Hypothalamus (tissue), 51 donors: Measurements from ENCODE around the gene ACSF2.
"Not testable (repeated sequence)": the region's sequence is repeated elsewhere in the genome, so short reads cannot be mapped to it uniquely, and the experiment has no call there.

Experiments
- DNase-seq, 51 donors: peaks; one replicate each; lab custom pipeline; 2025; lab: John Stamatoyannopoulos, UW

ACSF2 gene

DNA sequence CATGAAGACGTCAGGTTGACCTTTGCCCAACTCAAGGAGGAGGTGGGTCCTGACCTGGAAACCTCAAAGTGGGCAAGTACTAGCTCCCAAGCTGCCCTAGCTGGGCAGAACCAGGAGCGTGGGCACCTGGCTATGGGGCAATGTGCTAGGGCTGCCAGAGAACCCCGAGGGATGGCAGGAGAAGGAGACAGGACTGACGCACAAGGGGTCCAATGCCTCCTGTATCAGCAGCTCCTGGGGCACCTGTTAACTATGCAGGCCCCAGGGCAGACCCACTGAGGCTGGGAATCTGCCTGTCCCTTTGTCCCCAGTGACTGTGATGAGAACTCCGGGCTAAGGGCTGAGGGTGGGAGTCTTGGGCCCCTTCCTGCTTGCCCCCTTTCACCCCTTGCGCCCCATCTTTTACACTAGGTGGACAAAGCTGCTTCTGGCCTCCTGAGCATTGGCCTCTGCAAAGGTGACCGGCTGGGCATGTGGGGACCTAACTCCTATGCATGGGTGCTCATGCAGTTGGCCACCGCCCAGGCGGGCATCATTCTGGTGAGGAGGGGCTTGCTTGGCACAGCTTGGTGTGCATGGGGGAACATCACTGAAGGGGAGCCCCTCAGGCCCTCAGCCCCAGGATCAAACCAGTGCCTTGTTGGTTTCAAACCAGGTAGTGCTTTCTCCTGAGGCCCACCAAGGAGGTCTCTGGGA lies 35.0 kb downstream of the ACSF2 start:
- no peak for DNase-seq

DNA sequence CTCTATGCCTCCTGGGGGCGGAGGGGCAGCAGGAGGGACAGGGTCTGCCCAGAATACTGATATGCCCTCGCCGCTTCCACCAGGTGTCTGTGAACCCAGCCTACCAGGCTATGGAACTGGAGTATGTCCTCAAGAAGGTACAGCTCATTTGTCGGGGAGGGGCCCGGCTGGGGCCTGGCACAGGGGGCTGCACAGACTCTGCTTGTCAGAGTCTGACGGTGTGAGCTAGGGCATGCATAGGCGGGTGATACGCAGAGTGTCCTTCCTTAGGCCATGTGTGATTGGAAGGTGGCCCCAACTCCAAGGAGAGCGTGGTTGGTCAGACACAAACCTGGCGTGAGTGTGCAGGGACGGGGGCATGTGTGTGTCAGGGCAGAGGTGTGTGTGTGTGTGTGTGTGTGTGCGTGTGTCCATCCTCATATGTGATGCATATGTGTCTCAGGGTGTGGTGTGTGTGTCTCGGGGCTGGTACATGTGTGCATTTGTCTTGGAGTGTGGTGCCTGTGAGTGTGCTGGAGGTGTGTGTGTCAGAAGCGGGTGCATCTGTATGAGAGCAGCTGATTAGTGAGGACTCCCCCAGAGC lies 35.6 kb downstream of the ACSF2 start:
- no peak for DNase-seq

DNA sequence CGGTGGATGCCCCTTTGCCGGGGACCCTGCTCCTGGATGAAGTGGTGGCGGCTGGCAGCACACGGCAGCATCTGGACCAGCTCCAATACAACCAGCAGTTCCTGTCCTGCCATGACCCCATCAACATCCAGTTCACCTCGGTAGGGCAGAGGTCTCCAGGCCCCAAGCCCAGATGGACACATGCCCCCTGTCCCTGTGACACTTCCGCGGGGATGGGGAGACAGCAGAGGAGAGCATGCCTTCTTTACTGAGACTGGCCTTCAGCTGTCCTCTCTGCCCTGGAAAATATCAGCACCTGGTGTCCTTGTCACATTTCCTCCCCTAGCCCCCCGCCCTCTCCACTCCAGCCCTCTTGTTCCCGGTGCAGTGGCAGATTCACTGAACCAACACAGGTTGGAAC lies 36.4 kb downstream of the ACSF2 start:
- DNase-seq, result no peak

DNA sequence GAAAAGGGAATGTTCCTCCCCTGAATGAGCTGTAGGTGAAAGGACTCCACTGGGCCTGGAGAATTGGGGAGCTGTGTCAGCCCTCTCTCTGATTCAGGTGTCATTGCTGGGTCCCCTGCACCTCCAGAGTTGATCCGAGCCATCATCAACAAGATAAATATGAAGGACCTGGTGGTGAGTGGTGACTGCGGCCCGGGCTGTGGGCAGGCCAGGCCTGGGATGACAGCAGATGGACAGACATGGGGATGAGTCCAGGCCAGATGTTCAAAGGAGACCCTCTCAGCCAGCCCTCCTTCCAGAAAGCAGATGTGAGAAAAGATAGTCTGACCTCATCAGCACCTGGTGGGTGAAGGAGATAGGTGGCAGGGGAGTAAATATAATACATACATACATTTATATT lies 38.1 kb downstream of the ACSF2 start:
- DNase-seq, result no peak

DNA sequence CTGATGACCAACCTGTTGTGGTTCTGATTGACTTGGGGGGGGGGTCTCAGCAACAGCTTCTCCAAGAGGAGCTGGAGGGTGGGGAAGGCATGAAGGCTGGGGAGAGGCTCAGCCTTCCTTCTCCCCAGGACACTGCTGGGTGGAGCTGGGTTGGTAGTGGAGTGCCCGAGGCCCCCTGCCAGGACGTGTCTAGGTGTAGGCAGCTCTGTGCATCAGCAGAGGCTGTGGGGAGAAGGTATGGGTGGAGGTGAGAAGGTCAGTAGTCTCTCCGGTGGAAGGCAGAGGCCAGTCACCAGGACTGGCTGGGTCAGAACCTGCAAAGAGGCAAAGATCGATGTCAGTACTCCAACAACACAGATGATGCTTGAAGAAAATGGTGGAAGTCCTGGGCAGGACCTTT lies 38.7 kb downstream of the ACSF2 start:
- DNase-seq, result no peak

DNA sequence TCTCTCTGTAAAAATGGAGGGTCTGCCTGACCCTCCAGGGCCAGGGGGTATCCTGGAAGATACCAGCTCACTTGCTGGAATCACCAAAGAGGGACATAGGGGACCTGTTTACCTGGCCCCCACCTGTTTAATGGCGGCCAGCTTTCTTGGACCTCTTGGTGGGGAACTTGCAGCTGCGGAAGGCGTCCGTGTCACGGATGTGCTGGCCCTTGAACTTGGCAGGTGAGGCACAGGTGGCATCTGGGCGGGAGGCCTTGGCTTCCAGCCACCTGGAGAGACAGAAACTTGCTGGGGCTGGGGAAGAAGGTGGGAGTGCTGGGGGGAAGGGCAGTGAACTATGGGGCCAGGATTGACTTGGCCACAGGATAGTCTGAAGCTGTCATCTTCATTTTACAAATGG lies 39.2 kb downstream of the ACSF2 start:
- DNase-seq, result no peak

DNA sequence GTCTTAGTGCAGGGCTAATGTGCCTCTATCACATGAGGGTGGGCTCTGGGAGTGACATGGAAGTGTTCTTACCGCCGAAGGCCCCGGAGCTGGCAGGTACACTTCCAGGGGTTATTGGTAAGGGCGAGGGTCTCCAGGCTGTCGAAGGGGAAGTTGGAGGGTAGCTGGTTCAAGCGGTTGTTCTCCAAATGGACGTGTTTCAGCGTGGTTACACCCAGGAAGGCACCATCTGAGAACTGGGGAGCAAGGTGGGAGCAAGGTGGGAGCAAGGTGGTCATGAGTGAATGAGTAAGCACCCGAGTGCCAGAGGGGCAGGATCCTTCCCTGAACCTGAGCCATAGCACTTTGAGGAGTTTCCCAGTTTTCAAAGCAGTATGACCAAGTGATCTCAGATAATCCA lies 39.6 kb downstream of the ACSF2 start:
- DNase-seq, result no peak

DNA sequence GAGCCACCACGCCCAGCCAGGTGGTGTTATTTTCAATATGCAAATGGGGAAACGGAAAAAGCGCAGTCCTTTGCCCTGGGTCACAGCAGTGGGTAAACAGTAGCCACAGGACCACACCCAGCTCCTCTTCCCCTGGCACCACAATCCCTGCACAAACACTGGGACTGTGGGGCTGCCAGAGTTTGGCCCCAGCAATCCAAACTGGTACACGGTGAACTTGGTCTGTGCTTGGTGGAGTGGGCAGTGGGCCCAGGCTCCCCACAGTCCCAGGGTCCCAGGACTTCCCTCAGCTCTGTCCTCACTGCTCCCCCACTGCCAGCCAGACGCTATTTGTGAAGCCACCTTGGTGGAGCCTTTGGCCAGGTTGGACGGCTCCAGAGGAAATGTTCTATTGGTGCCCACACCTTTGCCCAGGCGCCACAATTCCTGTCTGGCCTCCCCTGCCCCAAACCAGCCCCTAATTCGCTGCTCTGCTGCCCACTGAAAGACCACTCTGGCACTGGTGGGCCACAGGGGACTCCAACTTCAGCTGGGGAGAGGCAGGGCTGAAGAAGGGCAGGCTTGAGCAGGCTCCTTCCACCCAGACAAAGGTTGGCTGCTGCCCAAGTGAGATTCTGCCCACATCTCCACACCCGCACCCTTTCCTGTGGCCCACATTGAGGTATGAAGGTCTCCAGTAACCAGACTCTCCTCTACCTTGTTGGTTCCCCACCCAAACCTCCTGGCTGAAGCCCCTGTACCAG lies 40.5 kb downstream of the ACSF2 start:
- DNase-seq, result no peak

DNA sequence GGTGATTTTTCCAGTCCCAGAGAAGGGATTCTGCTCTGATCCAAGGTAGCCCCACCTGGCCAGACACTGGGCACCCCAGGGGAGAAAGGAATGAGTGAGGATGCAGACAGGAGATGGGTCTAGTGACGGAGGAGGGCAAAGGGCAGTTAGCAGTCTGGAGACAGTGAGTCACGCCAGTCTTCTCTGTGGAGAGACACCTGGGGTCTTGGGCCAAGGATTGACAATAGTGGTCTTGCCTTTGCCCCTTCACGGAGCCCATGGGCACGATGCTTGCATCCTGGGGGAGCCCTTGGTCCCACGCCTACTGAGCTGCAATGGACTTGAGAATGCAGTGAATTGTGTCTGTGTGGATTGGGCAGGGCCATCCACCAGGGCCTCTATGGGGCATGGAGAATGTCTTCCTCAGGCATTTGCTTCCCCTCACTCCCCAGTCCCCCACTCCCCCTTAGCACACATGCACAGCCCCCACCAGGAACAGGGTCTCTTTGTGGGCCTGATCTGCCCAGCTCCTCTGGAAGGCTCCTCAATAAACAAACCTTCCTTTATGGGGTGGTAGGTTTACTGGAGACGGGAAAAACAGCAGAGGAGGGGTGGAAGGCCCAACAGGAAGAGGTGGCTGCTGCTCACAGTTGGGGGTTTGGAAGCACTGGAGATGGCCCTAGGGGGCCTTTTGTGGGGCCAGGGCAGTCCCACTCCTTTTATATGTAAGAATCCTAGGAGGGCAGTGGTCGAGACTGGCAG lies 41.3 kb downstream of the ACSF2 start:
- DNase-seq, result no peak

DNA sequence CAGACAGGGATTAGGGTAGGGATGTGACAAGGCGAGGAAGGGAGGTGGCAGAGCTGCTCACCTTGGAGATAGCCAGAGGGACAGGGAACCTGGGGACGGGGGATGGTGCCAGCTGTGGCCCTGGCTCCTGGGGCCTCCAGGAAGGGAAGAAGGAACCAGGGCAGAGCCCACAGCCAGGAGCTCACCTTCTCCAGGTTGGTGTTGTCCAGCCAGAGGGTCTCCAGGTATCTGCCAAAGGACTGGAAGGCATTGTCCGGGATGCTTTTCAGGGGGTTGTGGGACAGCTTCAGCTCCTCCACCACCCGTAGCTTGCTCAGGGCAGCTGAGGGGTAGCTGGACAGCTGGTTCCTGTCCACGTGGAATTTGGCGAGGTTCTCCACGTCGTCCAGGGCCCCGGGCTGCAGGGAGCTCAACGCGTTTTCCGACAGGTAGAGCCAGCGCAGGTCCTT lies 41.9 kb downstream of the ACSF2 start:
- DNase-seq, result no peak

DNA sequence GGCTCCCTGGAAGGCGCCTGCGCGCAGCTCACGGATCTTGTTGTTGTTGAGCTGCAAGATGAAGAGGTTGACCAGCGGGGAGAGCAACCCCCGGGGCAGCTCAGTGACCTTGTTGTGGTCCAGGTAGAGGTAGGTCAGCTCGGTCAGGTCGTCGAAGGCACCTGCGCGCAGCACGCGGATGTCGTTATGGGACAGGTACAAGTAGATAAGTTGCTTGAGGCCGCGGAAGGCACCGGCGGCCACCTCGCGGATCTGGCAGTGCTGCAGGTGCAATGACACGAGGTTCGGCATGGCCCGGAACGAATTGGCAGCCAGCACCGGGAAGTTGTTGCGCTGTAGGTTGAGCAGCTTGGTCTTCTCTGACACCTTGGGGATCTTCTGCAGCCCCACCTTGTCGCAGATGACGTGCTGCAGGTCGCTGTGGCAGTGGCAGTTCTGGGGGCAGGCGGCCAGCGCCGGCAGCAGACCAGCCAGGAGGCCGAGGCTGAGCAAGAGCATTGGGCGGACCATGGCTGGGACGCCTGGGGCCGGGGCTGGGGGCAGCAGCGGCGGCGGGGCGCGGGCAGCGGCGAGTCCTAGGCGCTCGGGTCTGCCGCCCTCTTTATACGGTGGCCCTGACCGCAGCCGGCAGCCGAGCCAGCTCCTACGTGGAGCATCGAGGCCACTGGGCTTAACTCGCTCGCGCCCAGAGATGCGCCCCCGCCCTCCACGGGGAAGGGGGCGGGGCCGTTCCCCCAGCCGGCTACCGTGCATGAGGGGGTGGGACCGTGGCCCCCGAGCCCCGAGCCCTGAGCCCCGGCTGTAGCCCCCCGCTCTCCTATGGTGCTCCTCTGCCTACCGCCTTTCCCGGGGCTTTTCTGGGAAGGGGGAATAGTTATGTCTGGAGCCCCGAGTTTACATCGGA lies 42.5 kb downstream of the ACSF2 start, which contains the start of gene CHAD:
Gene CHAD, minus strand, starts transcription at position 577 of the 904 bp plus-strand sequence. Its CDS starts 67 bp downstream, at position 510.
- DNase-seq, result no peak

DNA sequence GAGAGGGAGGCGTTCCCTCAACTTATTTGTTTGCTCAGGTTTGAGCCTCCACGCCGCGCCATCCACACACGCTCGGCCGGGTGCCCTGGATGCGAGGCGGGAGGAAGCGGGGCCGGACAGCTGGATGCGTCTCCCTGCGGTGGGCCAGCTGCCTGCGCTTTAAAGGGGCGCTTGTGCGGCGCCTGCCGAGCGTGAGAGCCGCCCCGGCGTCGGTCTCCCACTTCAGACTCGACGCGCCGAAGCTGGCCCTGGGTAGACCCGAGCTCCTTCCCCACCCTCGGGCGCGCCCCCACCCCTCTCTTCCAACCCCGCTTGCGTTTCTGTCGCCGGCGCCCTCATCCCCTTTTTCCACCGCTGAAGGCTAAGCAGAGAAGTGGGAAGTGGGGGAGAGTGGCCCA lies 43.2 kb downstream of the ACSF2 start:
- DNase-seq, result no peak

DNA sequence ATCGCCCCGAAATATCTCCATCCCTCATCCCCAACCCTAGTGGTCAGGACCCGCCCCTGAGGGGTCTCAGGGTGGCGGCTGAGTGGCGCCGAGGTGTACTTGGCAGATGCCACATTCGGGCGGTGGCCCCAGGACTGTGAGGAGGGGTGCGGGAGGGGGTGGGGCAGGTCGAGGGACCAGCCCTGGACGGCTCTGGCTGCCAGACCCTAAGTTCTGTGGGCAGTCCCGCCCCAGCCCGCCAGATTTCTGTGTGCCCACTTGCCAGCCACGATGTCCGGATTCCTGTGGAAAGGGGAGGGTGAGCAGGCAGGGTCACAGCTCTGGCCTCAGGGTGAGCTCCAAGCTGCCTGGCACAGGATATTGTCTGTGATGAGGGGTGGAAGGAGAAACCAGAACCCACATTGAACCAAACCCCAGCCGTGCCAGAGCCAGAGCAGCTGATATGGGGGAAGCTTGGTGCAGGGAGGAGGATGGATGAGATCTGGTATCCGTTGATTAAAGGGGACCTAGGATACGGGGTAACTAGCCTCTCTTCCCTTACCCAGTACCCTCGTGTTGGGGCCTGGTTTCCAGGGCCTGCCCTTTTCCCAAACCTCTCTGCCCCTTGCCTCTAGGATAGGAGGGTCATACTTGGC lies 43.8 kb downstream of the ACSF2 start:
- no peak for DNase-seq

DNA sequence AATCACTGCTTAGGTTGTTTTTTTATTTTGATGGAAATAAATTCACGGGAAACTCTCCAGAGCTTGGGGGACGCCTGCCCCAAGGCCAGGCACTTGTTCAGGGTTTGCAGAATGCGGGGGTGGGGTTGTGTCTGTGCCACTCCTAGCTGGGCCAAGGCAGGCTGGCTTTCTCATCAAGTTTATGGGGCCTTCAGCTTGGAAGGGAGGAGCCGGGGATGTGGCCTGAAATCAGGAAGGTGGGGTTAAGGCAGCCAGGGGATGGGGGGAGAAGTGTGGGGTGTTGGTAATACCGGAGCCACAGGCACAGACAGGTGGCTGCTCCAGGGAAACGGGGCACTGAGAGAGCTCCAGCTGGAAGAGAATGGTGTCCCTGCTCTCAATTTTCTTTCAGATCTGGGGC lies 44.4 kb downstream of the ACSF2 start:
- no peak for DNase-seq

DNA sequence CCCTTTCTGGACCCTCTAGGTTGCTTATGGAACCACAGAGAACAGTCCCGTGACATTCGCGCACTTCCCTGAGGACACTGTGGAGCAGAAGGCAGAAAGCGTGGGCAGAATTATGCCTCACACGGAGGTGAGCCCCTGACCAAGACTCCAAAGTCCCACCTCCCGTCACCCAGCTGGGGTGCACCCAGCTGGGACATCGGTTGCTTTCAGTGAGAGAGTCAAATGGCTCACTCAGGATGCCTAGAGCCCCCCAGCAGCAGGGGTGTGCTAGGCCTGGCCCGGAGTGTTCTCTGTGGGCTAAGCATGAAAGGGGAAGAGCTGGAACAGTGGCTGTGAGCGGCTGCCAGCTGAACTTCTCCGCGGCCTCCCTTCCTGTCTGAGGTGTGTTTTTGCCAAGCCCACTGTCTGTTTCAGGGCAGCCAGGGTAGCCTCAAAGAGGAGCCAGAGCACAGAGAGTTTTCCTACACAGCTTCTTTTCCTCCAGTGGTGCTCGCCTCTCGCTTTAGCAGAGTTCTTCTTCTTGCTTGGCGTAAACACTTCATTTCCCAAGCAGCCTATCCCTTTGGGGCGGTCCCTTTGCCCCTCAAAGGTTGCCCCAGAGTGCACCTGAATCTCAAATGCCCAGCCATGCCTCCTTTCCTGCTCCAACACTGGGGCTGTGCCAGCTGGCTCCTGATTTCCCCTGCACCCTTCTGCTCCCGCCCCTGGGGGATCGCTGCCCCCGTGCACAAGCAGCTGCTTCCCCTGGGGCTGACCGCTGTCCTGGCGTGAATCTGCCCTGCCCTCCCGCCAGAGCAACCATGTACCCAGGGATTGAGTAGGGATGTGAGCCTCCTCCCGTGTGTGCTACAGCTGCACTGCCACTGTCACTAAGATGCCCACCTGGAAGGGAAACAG lies 45.2 kb downstream of the ACSF2 start:
- no peak for DNase-seq

DNA sequence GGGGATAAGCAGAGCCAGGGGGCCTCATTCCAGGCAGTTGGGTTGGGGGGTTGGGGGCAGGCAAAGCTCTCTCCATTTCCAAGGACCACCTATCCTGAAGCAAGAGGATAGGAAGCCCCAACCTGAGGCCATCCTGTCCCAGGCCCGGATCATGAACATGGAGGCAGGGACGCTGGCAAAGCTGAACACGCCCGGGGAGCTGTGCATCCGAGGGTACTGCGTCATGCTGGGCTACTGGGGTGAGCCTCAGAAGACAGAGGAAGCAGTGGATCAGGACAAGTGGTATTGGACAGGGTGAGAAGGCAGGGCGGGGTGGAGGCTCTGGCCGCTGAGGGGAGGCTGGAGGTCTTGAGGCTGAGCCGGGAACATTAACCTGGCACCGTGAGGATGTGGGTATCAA lies 46.3 kb downstream of the ACSF2 start:
- no peak for DNase-seq

DNA sequence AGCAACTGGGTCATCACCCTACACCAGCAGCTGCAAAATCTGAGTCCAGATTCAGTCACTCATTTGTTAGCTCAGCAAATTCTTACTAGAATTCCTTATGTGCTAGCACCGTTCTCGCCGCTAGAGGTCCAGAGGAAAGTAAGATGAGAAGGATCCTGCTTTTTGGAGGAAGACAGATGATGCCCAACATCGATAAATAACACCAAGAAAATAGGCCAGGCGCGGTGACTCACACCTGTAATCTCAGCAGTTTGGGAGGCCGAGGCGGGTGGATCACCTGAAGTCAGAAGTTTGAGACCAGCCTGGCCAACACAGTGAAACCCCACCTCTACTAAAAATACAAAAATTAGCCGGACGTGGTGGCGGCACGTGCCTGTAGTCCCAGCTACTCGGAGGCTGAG lies 46.7 kb downstream of the ACSF2 start:
- not testable (repeated sequence) for DNase-seq

DNA sequence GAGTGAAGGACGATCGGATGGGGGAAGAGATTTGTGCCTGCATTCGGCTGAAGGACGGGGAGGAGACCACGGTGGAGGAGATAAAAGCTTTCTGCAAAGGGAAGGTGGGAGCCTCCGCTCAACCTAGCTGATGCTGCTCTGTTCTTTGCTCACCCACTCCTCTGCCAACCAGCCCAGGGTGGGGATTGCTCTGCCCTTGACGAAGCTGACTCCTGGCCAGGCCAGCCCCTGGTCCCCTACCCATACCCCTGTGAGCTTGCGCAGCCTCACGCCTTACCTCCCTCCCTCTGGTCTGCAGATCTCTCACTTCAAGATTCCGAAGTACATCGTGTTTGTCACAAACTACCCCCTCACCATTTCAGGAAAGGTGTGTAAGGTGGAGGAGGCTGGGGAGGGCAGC lies 47.9 kb downstream of the ACSF2 start:
- DNase-seq, result no peak

DNA sequence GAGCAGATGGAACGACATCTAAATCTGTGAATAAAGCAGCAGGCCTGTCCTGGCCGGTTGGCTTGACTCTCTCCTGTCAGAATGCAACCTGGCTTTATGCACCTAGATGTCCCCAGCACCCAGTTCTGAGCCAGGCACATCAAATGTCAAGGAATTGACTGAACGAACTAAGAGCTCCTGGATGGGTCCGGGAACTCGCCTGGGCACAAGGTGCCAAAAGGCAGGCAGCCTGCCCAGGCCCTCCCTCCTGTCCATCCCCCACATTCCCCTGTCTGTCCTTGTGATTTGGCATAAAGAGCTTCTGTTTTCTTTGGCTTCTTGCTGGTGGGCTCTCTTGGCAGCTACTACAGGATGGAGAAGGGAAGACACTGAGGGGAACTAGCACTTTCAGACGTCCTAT lies 48.5 kb downstream of the ACSF2 start:
- no peak for DNase-seq
